Esophagus muscularis mucosa (tissue), 4 donors: ENCODE results near the gene BFAR. TPM values are rescaled to one million over a fixed set of nuclear protein-coding genes. Genes with fewer than 3 reads are reported as not detected.

ENCODE experiments used
- DNase-seq: peaks from one replicate; pipeline ENCODE4 v3.0.0-alpha.2; 2017; ENCODE audit errors: extremely low spot score
- H3K27ac ChIP-seq, 4 donors: fragments of 200-600 bp; sonication (generic); replicated peaks in 1 of 4; 1 replicate in 3 of 4; 2 replicates in 1 of 4; pipeline ENCODE4 v1.5.1; 2016 to 2019; ENCODE audit warnings: mild to moderate bottlenecking in 1 of 4
- H3K27me3 ChIP-seq, 4 donors: fragments of 200-600 bp; sonication (generic); one replicate each; pipeline versions ENCODE4 v1.5.1 to v1.6.0; 2016 to 2019
- H3K36me3 ChIP-seq, 4 donors: fragments of 200-600 bp; sonication (generic); one replicate each; pipeline ENCODE4 v1.5.1; 2016 to 2019
- H3K4me1 ChIP-seq, 4 donors: fragments of 200-600 bp; sonication (generic); one replicate each; pipeline ENCODE4 v1.5.1; 2016 to 2019
- H3K4me3 ChIP-seq, 4 donors: fragments of 200-600 bp; sonication (generic); 1 replicate in 2 of 4; 2 replicates in 2 of 4; pipeline ENCODE4 v1.5.1; 2016 to 2019; ENCODE audit warnings: mild to moderate bottlenecking in 4 of 4, moderate library complexity in 1 of 4
- H3K9me3 ChIP-seq, 4 donors: fragments of 200-600 bp; sonication (generic); 1 replicate in 3 of 4; 2 replicates in 1 of 4; pipeline ENCODE4 v1.5.1; 2016 to 2019
- EP300 ChIP-seq: sonication (generic); formaldehyde crosslinking; IDR thresholded peaks from one replicate; pipeline ENCODE4 v1.6.1; 2017; ENCODE audit warnings: antibody characterized with exemption
- POLR2A ChIP-seq: fragments of 450-650 bp; IDR thresholded peaks from one replicate; pipeline ENCODE4 v1.6.1; 2017; ENCODE audit warnings: antibody characterized with exemption, moderate library complexity, mild to moderate bottlenecking, low read depth
- POLR2AphosphoS5 ChIP-seq, 2 donors: sonication (generic); formaldehyde crosslinking; IDR thresholded peaks; one replicate each; pipeline ENCODE4 v1.6.1; 2017; ENCODE audit warnings: antibody characterized with exemption in 2 of 2
- WGBS: methylation state at CpG from one replicate; pipeline ENCODE4 v1.1.5; 2018; 5-methylcytosine and 5-hydroxymethylcytosine counted together
- intact Hi-C: fragments of 100-400 bp; cut with DNase I; formaldehyde crosslinking; loops from one replicate; pipeline ENCODE4 v1.15.1; 2023
- total RNA-seq, 4 donors: library from RNA; depleted of rRNA; stranded (reverse); fragments of >200 nt; gene quantifications; one replicate each; pipeline versions ENCODE4 v1.1.0 to v1.2.1, GENCODE V29; 2016
- TF ChIP-seq, protein P1 (sequence below), 3 experiments: fragments of 200-600 bp in 2 of 3; fragments of 450-650 bp in 1 of 3; sonication (generic) in 2 of 3; IDR thresholded peaks; one replicate each; pipeline ENCODE4 v1.5.1; 2017 to 2019; ENCODE audit warnings: antibody characterized with exemption in 3 of 3, mild to moderate bottlenecking in 2 of 3, moderate library complexity in 1 of 3

BFAR gene
- total RNA-seq, 4 donors from 2014 or later: 39.1 to 59.8 (median 54.7) TPM

DNA sequence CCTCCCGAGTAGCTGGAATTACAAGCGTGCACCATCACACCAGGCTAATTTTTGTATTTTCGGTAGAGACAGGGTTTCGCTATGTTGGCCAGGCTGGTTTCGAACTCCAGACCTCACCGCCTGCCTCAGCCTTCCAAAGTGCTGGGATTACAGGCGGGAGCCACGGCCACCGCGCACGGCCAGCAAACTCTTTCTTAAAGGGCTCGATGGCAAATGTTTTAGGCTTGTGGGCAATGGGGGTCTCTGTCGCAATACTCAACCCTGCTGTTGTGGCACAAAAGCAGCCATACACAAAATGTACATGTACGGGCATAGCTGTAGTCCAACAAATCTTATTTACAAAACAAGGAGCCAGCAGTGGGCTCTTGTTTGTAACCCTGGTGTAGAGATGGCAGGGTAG is 21.1 kb upstream of the BFAR start:
- H3K27ac ChIP-seq: no peak overlapping the region
- intact Hi-C loops: no loop called here

DNA sequence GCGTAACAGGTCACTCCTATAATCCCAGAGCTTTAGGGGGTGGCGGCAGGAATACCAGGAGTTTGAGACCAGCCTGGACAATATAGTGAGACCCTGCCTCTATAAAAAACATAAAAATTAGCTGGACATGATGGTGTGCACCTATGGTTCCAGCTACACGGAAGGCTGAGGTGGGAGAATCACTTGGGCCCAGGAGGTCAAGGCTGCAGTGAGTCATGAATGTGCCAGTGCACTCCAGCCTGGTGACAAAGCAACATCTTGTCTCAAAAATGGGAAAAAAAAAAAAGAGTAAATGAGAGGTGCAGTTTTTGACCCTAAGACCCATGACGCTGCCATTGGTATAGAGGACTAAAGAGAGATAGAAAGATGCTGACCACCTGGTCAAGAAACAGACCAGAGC is 18.8 kb upstream of the BFAR start:
- H3K27ac ChIP-seq: no peak overlapping the region
- DNase-seq: no peak
- peaks cover 55 to 99% (median 93%) of the 10 kb centered on the region in 4 donors for H3K36me3 ChIP-seq
- H3K4me1 ChIP-seq: no peaks in the 10 kb centered on the region
- 98% methylated on average over 4 of the region's 4 CpGs for WGBS
- intact Hi-C loops: no loop called here
- TF ChIP-seq POLR2A: no peak
- no peak for TF ChIP-seq POLR2AphosphoS5 (IDR thresholded peaks at IDR 0.05)
- TF ChIP-seq, protein P1, sequence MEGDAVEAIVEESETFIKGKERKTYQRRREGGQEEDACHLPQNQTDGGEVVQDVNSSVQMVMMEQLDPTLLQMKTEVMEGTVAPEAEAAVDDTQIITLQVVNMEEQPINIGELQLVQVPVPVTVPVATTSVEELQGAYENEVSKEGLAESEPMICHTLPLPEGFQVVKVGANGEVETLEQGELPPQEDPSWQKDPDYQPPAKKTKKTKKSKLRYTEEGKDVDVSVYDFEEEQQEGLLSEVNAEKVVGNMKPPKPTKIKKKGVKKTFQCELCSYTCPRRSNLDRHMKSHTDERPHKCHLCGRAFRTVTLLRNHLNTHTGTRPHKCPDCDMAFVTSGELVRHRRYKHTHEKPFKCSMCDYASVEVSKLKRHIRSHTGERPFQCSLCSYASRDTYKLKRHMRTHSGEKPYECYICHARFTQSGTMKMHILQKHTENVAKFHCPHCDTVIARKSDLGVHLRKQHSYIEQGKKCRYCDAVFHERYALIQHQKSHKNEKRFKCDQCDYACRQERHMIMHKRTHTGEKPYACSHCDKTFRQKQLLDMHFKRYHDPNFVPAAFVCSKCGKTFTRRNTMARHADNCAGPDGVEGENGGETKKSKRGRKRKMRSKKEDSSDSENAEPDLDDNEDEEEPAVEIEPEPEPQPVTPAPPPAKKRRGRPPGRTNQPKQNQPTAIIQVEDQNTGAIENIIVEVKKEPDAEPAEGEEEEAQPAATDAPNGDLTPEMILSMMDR (IDR thresholded peaks at IDR 0.05): no peak
- TF ChIP-seq EP300: no peak
- H3K4me3 ChIP-seq: no peak overlapping the region
- no peaks in the 10 kb centered on the region for H3K27me3 ChIP-seq
- no peaks in the 10 kb centered on the region for H3K9me3 ChIP-seq

More for the DNA sequence above, 21.1 kb upstream of the BFAR start:
- DNase-seq: no peak
- no peak for TF ChIP-seq POLR2AphosphoS5 (IDR thresholded peaks at IDR 0.05)
- TF ChIP-seq POLR2A: no peak
- TF ChIP-seq, protein P1 (IDR thresholded peaks at IDR 0.05): no peak
- no peak for TF ChIP-seq EP300
- no peak overlapping the region for H3K4me3 ChIP-seq
- no peaks in the 10 kb centered on the region for H3K9me3 ChIP-seq
- WGBS: 96% methylated on average over 14 of the region's 14 CpGs
- no peaks in the 10 kb centered on the region for H3K4me1 ChIP-seq
- H3K36me3 ChIP-seq: peaks cover 53 to 99% (median 95%) of the 10 kb centered on the region in 4 donors
- H3K27me3 ChIP-seq: no peaks in the 10 kb centered on the region

GRCh38 chr16:14616280-14616679 is 16.5 kb upstream of the BFAR start:
- Histone ChIP-seq H3K4me1 (no peaks in the 10 kb centered on the region), H3K9me3 (no peaks in the 10 kb centered on the region), H3K27ac (no peak overlapping the region), H3K36me3 (peaks cover 41 to 98% (median 91%) of the 10 kb centered on the region in 4 donors), H3K4me3 (no peak overlapping the region), H3K27me3 (no peaks in the 10 kb centered on the region)
- TF ChIP-seq POLR2AphosphoS5 (IDR thresholded peaks at IDR 0.05) (no peak), POLR2A (no peak), EP300 (no peak)
- TF ChIP-seq, protein P1 (IDR thresholded peaks at IDR 0.05): no peak
- 89% methylated on average over 4 of the region's 4 CpGs for WGBS
- intact Hi-C loops: no loop called here
- DNase-seq: no peak

- Histone ChIP-seq H3K36me3 (peaks cover 48 to 100% (median 92%) of the 10 kb centered on the region in 4 donors), H3K27me3 (no peaks in the 10 kb centered on the region), H3K27ac (no peak overlapping the region), H3K4me3 (no peak overlapping the region), H3K4me1 (no peaks in the 10 kb centered on the region), H3K9me3 (no peaks in the 10 kb centered on the region)
- TF ChIP-seq, protein P1 (IDR thresholded peaks at IDR 0.05): no peak
- TF ChIP-seq POLR2AphosphoS5 (IDR thresholded peaks at IDR 0.05) (no peak), POLR2A (no peak), EP300 (no peak)
- intact Hi-C loops: no loop called here
- DNase-seq: no peak
- WGBS: 90% methylated on average over 7 of the region's 7 CpGs
Observed at GRCh38 chr16:14618566-14618965, 14.2 kb upstream of the BFAR start.

GRCh38 chr16:14627078-14627477 is 5.7 kb upstream of the BFAR start:
- H3K9me3 ChIP-seq: no peaks in the 10 kb centered on the region
- no peaks in the 10 kb centered on the region for H3K27me3 ChIP-seq
- TF ChIP-seq, protein P1 (IDR thresholded peaks at IDR 0.05): no peak
- no peak for TF ChIP-seq POLR2A
- TF ChIP-seq EP300: no peak
- no peak for TF ChIP-seq POLR2AphosphoS5 (IDR thresholded peaks at IDR 0.05)
- no peak for DNase-seq
- no peak overlapping the region for H3K4me3 ChIP-seq
- H3K27ac ChIP-seq: no peak overlapping the region
- peaks cover 42 to 61% (median 58%) of the 10 kb centered on the region in 4 donors for H3K36me3 ChIP-seq
- intact Hi-C loops: no loop called here
- H3K4me1 ChIP-seq: peaks cover 21 to 39% (median 31%) of the 10 kb centered on the region in 4 donors
- 90% methylated on average over 4 of the region's 4 CpGs for whole genome bisulfite sequencing
